CD4-positive, alpha-beta T cell treated with Interleukin-17A for 1 hour (primary cell): ENCODE data around the gene DEPDC1B.
"Not testable (repeated sequence)": the region's sequence is repeated elsewhere in the genome, so short reads cannot be mapped to it uniquely, and the experiment has no call there.

Experiments
- DNase-seq: peaks from one replicate; pipeline ENCODE4 v3.0.0-alpha.2; 2020

Gene DEPDC1B

DNA sequence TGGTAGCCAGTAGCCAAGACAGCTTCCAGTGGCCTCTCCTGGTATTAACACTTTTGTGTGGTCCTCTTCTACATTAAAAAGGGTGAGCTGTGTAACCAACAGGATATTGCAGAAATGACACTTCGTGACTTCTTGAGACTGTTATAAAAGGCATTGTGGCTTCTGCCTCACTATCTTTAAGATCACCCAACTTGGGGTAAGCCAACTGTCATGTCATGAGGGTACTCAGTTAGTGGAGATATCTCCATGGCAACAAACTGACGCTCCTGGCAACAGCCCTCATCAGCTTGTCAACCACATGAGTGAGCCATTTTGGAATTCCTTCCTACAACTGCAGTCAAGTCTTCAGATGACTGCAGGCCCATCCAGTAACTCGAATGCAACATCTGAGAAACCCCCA lies 121.7 kb downstream of the DEPDC1B start:
- no peak for DNase-seq

DNA sequence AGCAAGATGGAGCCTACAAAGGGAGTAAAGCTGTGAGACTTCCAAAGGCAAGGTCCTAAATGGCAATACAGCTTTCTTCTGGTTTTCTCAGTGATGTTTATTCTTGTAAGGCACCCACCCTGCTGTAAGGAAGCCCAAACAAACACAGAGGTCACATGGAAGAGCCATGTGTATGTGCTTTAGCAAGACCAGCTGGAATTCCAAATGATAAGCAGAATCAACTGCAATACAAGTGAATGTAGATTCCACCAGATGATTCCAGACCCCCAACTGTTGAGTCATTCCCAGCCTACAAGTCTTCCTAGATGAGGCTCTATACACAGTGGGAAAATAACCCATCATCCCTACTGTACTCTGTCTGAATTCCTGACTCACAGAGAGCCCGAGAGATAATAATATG lies 122.8 kb downstream of the DEPDC1B start:
- DNase-seq, result no peak

DNA sequence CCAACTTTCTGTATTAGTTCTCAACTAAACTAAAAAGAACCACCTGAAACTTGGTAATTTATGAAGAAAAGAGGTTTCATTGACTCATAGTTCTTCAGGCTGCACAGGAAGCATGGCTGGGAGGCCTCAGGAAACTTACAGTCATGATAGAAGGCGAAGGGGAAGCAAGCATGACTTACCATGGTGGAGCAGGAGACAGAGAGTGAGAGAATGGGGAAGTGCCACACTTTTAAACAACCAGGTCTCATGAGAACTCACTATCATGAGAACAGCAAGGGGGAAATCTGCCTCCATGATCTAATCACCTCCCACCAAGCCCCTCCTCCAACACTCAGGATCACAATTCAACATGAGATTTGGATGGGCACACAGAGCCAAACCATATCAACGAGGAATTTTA lies 123.5 kb downstream of the DEPDC1B start:
- DNase-seq, result no peak

DNA sequence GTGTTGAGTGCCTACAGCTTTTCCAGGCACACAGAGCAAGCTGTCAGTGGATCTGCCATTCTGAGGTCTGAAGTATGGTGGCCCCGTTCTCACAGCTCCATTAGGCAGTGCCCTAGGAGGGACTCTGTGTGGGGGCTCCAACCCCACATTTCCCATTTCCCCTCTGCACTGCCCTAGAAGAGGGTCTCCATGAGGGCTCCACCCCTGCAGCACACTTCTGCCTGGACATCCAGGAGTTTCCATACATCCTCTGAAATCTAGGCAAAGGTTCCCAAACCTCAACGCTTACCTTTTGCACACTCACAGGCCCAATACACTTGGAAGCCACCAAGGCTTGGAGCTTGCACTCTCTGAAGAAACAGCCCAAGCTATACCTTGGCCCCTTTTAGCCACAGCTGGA lies 131.3 kb downstream of the DEPDC1B start:
- no peak for DNase-seq

DNA sequence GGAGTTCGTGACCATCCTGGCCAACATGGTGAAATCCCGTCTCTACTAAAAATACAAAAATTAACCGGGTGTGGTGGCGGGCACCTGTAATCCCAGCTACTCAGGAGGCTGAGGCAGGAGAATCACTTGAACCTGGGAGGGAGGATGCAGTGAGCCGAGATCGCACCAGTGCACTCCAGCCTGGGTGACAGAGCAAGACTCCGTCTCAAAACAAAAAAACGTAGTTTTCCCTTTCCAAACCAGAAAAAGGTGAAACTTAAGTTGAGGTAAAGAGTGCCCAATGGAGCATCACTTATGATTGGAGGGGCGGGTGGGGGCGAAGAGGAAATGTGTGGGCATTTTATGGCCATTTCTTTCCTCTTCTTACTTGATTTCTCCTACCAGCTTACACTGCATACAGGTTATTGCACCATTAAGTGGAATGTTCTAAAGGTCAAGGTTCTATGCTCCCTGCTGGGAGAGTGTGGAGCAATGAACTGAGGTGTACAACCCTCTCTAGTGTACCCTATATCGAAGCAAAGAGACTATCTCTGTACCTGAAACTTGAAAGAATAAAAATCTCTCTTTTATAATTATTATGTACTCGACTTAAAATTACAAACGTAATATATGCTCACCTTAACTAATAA lies 136.2 kb downstream of the DEPDC1B start:
- no peak for DNase-seq

DNA sequence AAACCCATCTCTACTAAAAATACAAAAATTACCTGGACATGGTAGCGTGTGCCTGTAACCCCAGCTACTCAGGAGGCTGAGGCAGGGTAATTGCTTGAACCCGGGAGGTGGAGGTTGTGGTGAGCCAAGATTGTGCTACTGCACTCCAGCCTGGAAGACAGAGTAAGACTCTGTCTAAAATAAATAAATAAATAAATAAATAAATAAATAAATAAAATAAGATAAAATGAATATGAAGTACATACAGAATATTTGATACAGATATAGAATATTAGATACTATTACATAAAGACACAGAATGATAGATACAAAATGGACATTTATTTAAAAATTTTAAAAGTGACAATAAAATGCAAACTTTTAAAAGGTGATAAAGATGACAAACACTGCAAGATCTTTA lies 146.7 kb downstream of the DEPDC1B start:
- not testable (repeated sequence) for DNase-seq

DNA sequence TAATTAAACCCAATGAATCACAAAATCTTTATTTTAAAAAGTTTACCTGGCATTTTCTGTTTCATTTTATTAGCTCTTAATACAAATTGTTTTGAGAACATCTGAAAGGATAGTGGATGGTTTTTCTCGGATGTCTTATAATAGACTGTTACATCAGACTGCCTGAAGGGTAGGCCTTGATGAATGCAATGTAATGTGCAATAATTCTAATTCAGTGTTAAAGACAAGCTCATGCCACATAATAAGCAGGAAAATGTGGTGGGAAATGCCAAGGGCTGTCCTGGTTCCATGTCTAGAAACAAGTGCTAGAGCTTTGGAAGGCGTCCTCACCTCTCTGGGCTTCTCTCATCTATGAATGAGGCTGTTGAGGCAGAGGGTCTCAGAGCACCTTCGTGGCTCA lies 148.1 kb downstream of the DEPDC1B start:
- DNase-seq, result no peak

DNA sequence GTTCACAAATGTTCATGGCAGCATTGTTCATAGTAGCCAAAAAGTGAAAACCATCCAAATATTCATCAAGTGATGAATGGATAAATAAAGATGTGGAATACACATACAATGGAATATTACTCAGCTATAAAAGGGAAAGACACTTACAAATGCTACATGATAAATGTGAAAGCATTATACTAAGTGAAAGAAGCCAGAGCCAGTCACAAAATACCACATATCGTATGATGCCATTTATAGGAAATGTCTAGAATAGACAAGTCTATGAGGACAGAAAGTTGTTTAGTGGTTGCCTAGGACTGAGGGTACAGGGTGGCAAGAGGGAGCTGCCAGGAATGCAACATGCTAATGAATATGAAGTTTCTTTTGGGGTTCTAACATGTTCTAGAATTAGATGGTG lies 148.7 kb downstream of the DEPDC1B start:
- no peak for DNase-seq

DNA sequence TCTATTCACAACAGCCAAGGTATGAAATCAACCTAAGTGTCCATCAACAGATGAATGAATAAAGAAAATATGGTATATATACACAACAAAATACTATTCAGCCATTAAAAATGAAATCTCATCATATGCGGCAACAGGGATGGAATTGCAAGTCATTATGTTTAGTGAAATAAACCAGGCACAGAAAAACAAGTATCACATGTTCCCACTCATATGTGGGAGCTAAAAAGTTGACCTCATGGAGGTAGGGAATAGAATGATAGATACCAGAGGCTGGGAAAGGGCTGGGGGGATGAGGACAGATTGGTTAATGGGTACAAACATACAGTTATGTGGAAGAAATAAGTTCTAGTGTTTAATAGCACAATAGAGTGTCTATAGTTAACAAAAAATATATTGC lies 149.7 kb downstream of the DEPDC1B start:
- no peak for DNase-seq

DNA sequence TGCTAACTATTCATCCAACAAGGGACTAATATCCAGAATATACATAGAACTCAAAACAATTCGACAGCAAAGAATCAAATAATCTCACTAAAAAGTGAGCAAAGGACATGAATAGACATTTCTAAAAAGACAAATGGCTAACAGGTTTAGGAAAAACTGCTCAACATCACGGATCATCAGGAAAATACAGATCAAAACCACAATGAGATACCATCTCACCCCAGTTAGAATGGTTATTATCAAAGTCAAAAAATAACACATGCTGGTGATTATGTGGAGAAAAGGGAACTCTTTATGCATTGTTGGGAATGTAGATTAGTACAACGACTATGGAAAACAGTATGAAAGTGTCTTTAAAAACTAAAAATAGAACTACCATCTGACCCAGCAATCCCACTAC lies 150.1 kb downstream of the DEPDC1B start:
- DNase-seq, result no peak
